OCI-LY3 (cell line): ENCODE measurements around the gene GATA6.

Experiments used
- H2AFZ ChIP-seq: fragments of 200-600, 300-600 bp; shearing (Covaris generic); 2 replicates; pipeline ENCODE4 v1.6.0; 2014; ENCODE audit warnings: antibody characterized with exemption, low read depth, low read length
- H3K27ac ChIP-seq: fragments of 200-600, 300-600 bp; sonication (generic); 2 replicates; pipeline ENCODE4 v1.5.1; 2014; ENCODE audit warnings: mild to moderate bottlenecking, low read length, moderate library complexity, mixed read lengths
- H3K27me3 ChIP-seq: fragments of 200-600, 300-600 bp; sonication (generic); 2 replicates; pipeline ENCODE4 v1.6.1; 2014; ENCODE audit warnings: low read depth, low read length, mixed read lengths
- H3K36me3 ChIP-seq: fragments of 200-600, 300-600 bp; sonication (generic); replicated peaks from 2 replicates; pipeline ENCODE3; 2014; ENCODE audit warnings: low read depth, low read length, mixed read lengths
- H3K4me1 ChIP-seq: fragments of 300-600, 200-600 bp; sonication (generic); 2 replicates; pipeline ENCODE4 v1.6.1; 2014; ENCODE audit warnings: low read length, mixed read lengths
- H3K4me2 ChIP-seq: fragments of 200-600, 300-600 bp; sonication (generic); 2 replicates; pipeline ENCODE4 v1.6.1; 2014; ENCODE audit warnings: low read length, mixed read lengths
- H3K4me3 ChIP-seq: fragments of 300-600, 200-600 bp; sonication (generic); 2 replicates; pipeline ENCODE4 v1.5.1; 2014; ENCODE audit warnings: antibody characterized with exemption, mild to moderate bottlenecking, low read length, moderate library complexity
- H3K79me2 ChIP-seq: fragments of 300-600, 200-600 bp; shearing (Covaris generic); 2 replicates; pipeline ENCODE4 v1.6.1; 2014; ENCODE audit warnings: mild to moderate bottlenecking, low read length, mixed read lengths
- H3K9ac ChIP-seq: fragments of 300-600, 200-600 bp; shearing (Covaris generic); 2 replicates; pipeline ENCODE4 v1.6.0; 2014; ENCODE audit warnings: mild to moderate bottlenecking, low read length, moderate library complexity
- H3K9me3 ChIP-seq: fragments of 200-600, 300-600 bp; shearing (Covaris generic); 2 replicates; pipeline ENCODE4 v1.6.1; 2014; ENCODE audit warnings: low read length, mixed read lengths; ENCODE audit not compliant: insufficient read depth
- H4K20me1 ChIP-seq: fragments of 200-600, 300-600 bp; sonication (generic); 2 replicates; pipeline ENCODE4 v1.6.1; 2016; ENCODE audit warnings: low read length, mixed read lengths; ENCODE audit not compliant: insufficient read depth
- CTCF ChIP-seq: fragments of 200-600, 300-600 bp; sonication (generic); IDR thresholded peaks from 2 replicates; pipeline ENCODE4 v1.5.1; 2014; ENCODE audit warnings: antibody characterized with exemption, low read length, low read depth
- EZH2phosphoT487 ChIP-seq: fragments of 200-600 bp; shearing (Covaris generic); IDR thresholded peaks from 2 replicates; pipeline ENCODE4 v1.6.1; 2018; ENCODE audit warnings: antibody characterized with exemption, mixed run types, low read depth

GATA6 gene

GRCh38 chr18:22185273-22185672, 15.9 kb downstream of the GATA6 start:
- Histone ChIP-seq H3K4me1 (peaks cover 13% of the 10 kb centered on the region), H4K20me1 (no peaks in the 10 kb centered on the region), H3K27me3 (no peaks in the 10 kb centered on the region), H3K4me2 (no peak overlapping the region), H2AFZ (no peak overlapping the region), H3K27ac (no peak overlapping the region), H3K4me3 (no peak overlapping the region), H3K79me2 (no peaks in the 10 kb centered on the region), H3K9me3 (no peaks in the 10 kb centered on the region), H3K36me3 (no peaks in the 10 kb centered on the region), H3K9ac (no peak overlapping the region)
- TF ChIP-seq EZH2phosphoT487 (no peak), CTCF (no peak)

GRCh38 chr18:22185771-22186386, 16.5 kb downstream of the GATA6 start:
- Histone ChIP-seq H3K27me3 (no peaks in the 10 kb centered on the region), H4K20me1 (no peaks in the 10 kb centered on the region), H2AFZ (no peak overlapping the region), H3K79me2 (no peaks in the 10 kb centered on the region), H3K4me1 (peaks cover 13% of the 10 kb centered on the region), H3K9me3 (no peaks in the 10 kb centered on the region), H3K27ac (no peak overlapping the region), H3K9ac (no peak overlapping the region), H3K4me2 (no peak overlapping the region), H3K36me3 (no peaks in the 10 kb centered on the region), H3K4me3 (no peak overlapping the region)
- TF ChIP-seq EZH2phosphoT487 (no peak), CTCF (no peak)

GRCh38 chr18:22186484-22186971, 17.1 kb downstream of the GATA6 start:
- no peak overlapping the region for H3K4me3 ChIP-seq
- no peak overlapping the region for H2AFZ ChIP-seq
- TF ChIP-seq EZH2phosphoT487, result no peak
- TF ChIP-seq CTCF, result no peak
- no peak overlapping the region for H3K9ac ChIP-seq
- H3K4me2 ChIP-seq, result no peak overlapping the region
- H3K9me3 ChIP-seq, result no peaks in the 10 kb centered on the region
- no peaks in the 10 kb centered on the region for H3K79me2 ChIP-seq
- H3K4me1 ChIP-seq, result peaks cover 14% of the 10 kb centered on the region
- H3K36me3 ChIP-seq, result no peaks in the 10 kb centered on the region
- no peaks in the 10 kb centered on the region for H4K20me1 ChIP-seq
- H3K27ac ChIP-seq, result no peak overlapping the region
- no peaks in the 10 kb centered on the region for H3K27me3 ChIP-seq

- Histone ChIP-seq H3K4me1 (peaks cover 15% of the 10 kb centered on the region), H3K27ac (no peak overlapping the region), H3K4me2 (no peak overlapping the region), H4K20me1 (no peaks in the 10 kb centered on the region), H3K4me3 (no peak overlapping the region), H3K27me3 (no peaks in the 10 kb centered on the region; the same call in 1 of the 2 replicates), H2AFZ (no peak overlapping the region), H3K79me2 (no peaks in the 10 kb centered on the region), H3K9ac (no peak overlapping the region), H3K36me3 (no peaks in the 10 kb centered on the region), H3K9me3 (no peaks in the 10 kb centered on the region)
- TF ChIP-seq EZH2phosphoT487 (no peak), CTCF (no peak)
Measured at GRCh38 chr18:22188559-22189267, 19.3 kb downstream of the GATA6 start.
